ENCODE measurements around the gene BOD1L1.
A peak's percentile ranks its signal among the peaks of the same experiment; 100 is the strongest.
"Not testable (repeated sequence)": the region's sequence is repeated elsewhere in the genome, so short reads cannot be mapped to it uniquely, and the experiment has no call there.

Gene BOD1L1

GRCh38 chr4:13618212-13618806 is 9.2 kb downstream of the BOD1L1 start:
- no peak for DNase-seq (ENCODE audit: low spot score)

GRCh38 chr4:13617801-13618200 is 9.7 kb downstream of the BOD1L1 start:
- no peak for DNase-seq (ENCODE audit: low spot score)

- DNase-seq (ENCODE audit: low spot score) = no peak
Observed at GRCh38 chr4:13616597-13616996, 10.9 kb downstream of the BOD1L1 start.

GRCh38 chr4:13615161-13615560 is 12.4 kb downstream of the BOD1L1 start:
- no peak for DNase-seq (ENCODE audit: low spot score)

- no peak for DNase-seq (ENCODE audit: low spot score)
Observed at GRCh38 chr4:13612569-13612968, 15.0 kb downstream of the BOD1L1 start.

- DNase-seq (ENCODE audit: low spot score) = no peak
Observed at GRCh38 chr4:13611283-13611842, 16.2 kb downstream of the BOD1L1 start.

- no peak for DNase-seq (ENCODE audit: low spot score)
Observed at GRCh38 chr4:13605330-13605729, 22.2 kb downstream of the BOD1L1 start.

GRCh38 chr4:13601848-13602247 is 25.7 kb downstream of the BOD1L1 start:
- no peak for DNase-seq (ENCODE audit: low spot score)

GRCh38 chr4:13601048-13601447 is 26.5 kb downstream of the BOD1L1 start:
- no peak for DNase-seq (ENCODE audit: low spot score)

GRCh38 chr4:13599159-13599558 is 28.4 kb downstream of the BOD1L1 start:
- DNase-seq (ENCODE audit: low spot score) = no peak

GRCh38 chr4:13597604-13598003 is 29.9 kb downstream of the BOD1L1 start:
- no peak for DNase-seq (ENCODE audit: low spot score)

GRCh38 chr4:13597141-13597540 is 30.4 kb downstream of the BOD1L1 start:
- DNase-seq (ENCODE audit: low spot score) = no peak

GRCh38 chr4:13592220-13592619 is 35.3 kb downstream of the BOD1L1 start:
- DNase-seq (ENCODE audit: low spot score) = no peak

- no peak for DNase-seq (ENCODE audit: low spot score)
Observed at GRCh38 chr4:13590766-13591165, 36.8 kb downstream of the BOD1L1 start.

- no peak for DNase-seq (ENCODE audit: low spot score)
Observed at GRCh38 chr4:13588954-13589353, 38.6 kb downstream of the BOD1L1 start.

- DNase-seq (ENCODE audit: low spot score) = no peak
Observed at GRCh38 chr4:13584481-13584880, 43.0 kb downstream of the BOD1L1 start.

- DNase-seq (ENCODE audit: low spot score) = no peak
Observed at GRCh38 chr4:13580036-13580435, 47.5 kb downstream of the BOD1L1 start.

GRCh38 chr4:13577660-13578059 is 49.9 kb downstream of the BOD1L1 start:
- DNase-seq (ENCODE audit: low spot score) = no peak

GRCh38 chr4:13570916-13571315 is 56.6 kb downstream of the BOD1L1 start:
- DNase-seq (ENCODE audit: low spot score) = no peak

- no peak for DNase-seq (ENCODE audit: low spot score)
Observed at GRCh38 chr4:13567125-13567524, 60.4 kb downstream of the BOD1L1 start.

GRCh38 chr4:13562876-13563275 is 64.6 kb downstream of the BOD1L1 start:
- DNase-seq (ENCODE audit: low spot score) = no peak

- DNase-seq (ENCODE audit: low spot score) = no peak
Observed at GRCh38 chr4:13561673-13562072, 65.9 kb downstream of the BOD1L1 start.

GRCh38 chr4:13560111-13560510 is 67.4 kb downstream of the BOD1L1 start:
- not testable (repeated sequence) for DNase-seq (ENCODE audit: low spot score)

- DNase-seq (ENCODE audit: low spot score) = peak; percentile 24
Observed at GRCh38 chr4:13559413-13559812, 68.1 kb downstream of the BOD1L1 start.

All from COLO829 (cell line).